Stimulated activated CD8-positive, alpha-beta memory T cell treated with anti-CD3 and anti-CD28 coated beads, Interleukin-4, amount 100 ng/mL, for 24 hours (primary cell): ENCODE data around the gene RFC5.
"Not testable (repeated sequence)": the region's sequence is repeated elsewhere in the genome, so short reads cannot be mapped to it uniquely, and the experiment has no call there.

Source experiments
- DNase-seq: peaks from one replicate; pipeline ENCODE4 v3.0.0-alpha.2; 2020; ENCODE audit warnings: low read depth

Gene RFC5

GRCh38 chr12:118015306-118015705, 1.2 kb upstream of the RFC5 start:
- no peak for DNase-seq

- DNase-seq, result no peak
Measured at GRCh38 chr12:118015944-118016343, 559 bp upstream of the RFC5 start.

- no peak for DNase-seq
Measured at GRCh38 chr12:118017926-118018325, 1.4 kb downstream of the RFC5 start.

- DNase-seq, result no peak
Measured at GRCh38 chr12:118020036-118020435, 3.5 kb downstream of the RFC5 start.

GRCh38 chr12:118022097-118022727, 5.7 kb downstream of the RFC5 start:
- not testable (repeated sequence) for DNase-seq

- DNase-seq, result no peak
Measured at GRCh38 chr12:118022728-118023109, 6.2 kb downstream of the RFC5 start.

GRCh38 chr12:118023301-118023860, 6.9 kb downstream of the RFC5 start:
- DNase-seq, result no peak

GRCh38 chr12:118025168-118025567, 8.7 kb downstream of the RFC5 start:
- no peak for DNase-seq

- DNase-seq, result no peak
Measured at GRCh38 chr12:118029166-118029565, 12.7 kb downstream of the RFC5 start.

- no peak for DNase-seq
Measured at GRCh38 chr12:118032188-118032587, 15.7 kb downstream of the RFC5 start.

- no peak for DNase-seq
Measured at GRCh38 chr12:118033323-118033722, 16.8 kb downstream of the RFC5 start.

- DNase-seq, result no peak
Measured at GRCh38 chr12:118033902-118034301, 17.4 kb downstream of the RFC5 start.

GRCh38 chr12:118034429-118035189, 18.1 kb downstream of the RFC5 start:
- DNase-seq, result no peak

- DNase-seq, result no peak
Measured at GRCh38 chr12:118035190-118036041, 18.9 kb downstream of the RFC5 start.

GRCh38 chr12:118036672-118037411, 20.3 kb downstream of the RFC5 start:
- no peak for DNase-seq

- DNase-seq, result no peak
Measured at GRCh38 chr12:118038137-118038536, 21.6 kb downstream of the RFC5 start.

- DNase-seq, result no peak
Measured at GRCh38 chr12:118042091-118042490, 25.6 kb downstream of the RFC5 start.

GRCh38 chr12:118044075-118044474, 27.6 kb downstream of the RFC5 start:
- DNase-seq, result no peak

- DNase-seq, result no peak
Measured at GRCh38 chr12:118044577-118044976, 28.1 kb downstream of the RFC5 start.

- DNase-seq, result no peak
Measured at GRCh38 chr12:118046430-118046829, 29.9 kb downstream of the RFC5 start.

- no peak for DNase-seq
Measured at GRCh38 chr12:118050972-118051910, 34.7 kb downstream of the RFC5 start.
